ENCODE measurements around the gene PIGT. TPM values are rescaled to one million over a fixed set of nuclear protein-coding genes. Genes with fewer than 3 reads are reported as not detected.

Gene PIGT
- 10 to 100 TPM; 68.0 to 79.2 TPM for total RNA-seq

DNA sequence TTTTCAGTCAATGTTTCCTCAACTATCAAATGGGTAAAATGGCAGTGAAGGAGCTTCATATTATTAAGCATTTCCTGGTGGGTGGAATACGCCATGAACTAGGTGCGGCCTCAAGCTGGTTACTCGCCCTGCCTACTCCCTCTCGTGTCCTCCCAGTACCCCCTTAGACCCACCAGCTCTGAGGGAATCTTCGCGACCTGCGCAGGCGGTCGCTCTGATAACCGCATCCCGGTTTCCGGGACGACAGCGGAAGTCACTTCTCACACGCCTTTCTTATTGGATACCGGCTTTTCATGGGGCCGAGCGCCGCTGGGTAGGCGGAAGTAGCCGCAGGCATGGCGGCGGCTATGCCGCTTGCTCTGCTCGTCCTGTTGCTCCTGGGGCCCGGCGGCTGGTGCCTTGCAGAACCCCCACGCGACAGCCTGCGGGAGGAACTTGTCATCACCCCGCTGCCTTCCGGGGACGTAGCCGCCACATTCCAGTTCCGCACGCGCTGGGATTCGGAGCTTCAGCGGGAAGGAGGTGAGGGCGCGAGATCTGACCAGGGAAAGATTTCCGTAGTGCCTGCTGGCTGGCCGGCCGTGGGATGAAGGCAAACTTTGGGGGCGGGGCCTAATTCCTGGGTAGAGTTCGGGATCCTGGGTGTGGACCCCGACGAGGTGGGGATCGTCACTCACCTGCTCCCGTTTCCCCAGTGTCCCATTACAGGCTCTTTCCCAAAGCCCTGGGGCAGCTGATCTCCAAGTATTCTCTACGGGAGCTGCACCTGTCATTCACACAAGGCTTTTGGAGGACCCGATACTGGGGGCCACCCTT lies at the start of gene PIGT:
TSS of gene PIGT (plus strand) at position 320 of the 816 bp plus-strand sequence. CDS start at position 336, 16 bp downstream.
- peaks cover 49% of the 10 kb centered on the region for H3K4me1 Mint-ChIP-seq
- CTCF ChIA-PET, result interaction anchor here (0.9 to 4.0 kb wide), 9 partner anchors 13 to 122 kb away, joined by 3 to 50 read pairs (median 4); partner anchors contain the start of gene SYS1
- peak; percentile 94 for ATAC-seq
- H3K27me3 Mint-ChIP-seq, result no peaks in the 10 kb centered on the region
- H3K9me3 Mint-ChIP-seq (ENCODE audit: low read depth), result no peaks in the 10 kb centered on the region
- peak within 1 kb of the TSS; percentile 92 for H3K27ac Mint-ChIP-seq
- peaks cover 12% of the 10 kb centered on the region for H3K36me3 Mint-ChIP-seq
- H3K4me3 Mint-ChIP-seq, result peak within 1 kb of the TSS; percentile 91
- peak; percentile 93 for DNase-seq

DNA sequence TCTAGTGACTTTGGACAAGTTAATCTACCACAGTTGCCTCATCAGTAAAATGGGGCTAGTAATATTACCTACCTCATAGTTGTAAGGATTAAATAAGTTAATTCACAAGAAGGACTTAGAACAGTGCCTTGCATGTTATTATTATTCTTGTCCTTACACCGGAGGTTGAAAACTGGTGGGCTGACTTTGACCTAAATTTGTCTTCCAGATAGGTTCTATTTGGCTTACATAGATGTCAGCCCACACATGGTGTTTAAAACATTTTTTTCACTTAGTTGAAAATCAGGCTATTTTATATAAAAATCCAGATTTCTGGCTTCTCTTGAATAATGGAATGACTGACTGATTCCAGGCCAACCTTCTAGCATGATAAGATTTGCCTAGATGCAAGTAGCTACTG lies 49.7 kb upstream of the PIGT start:
- no peak for DNase-seq
- CTCF ChIA-PET, result interaction anchor here (19.3 kb wide), 1 partner anchor 68 kb away, joined by 478 read pairs; no protein-coding TSS in a partner anchor
- no peaks in the 10 kb centered on the region for H3K9me3 Mint-ChIP-seq (ENCODE audit: low read depth)
- peaks cover 56% of the 10 kb centered on the region for H3K4me1 Mint-ChIP-seq
- no peak for ATAC-seq
- no peak overlapping the region for H3K4me3 Mint-ChIP-seq
- no peak overlapping the region for H3K27ac Mint-ChIP-seq
- H3K36me3 Mint-ChIP-seq, result peaks cover 27% of the 10 kb centered on the region
- H3K27me3 Mint-ChIP-seq, result peaks cover 3% of the 10 kb centered on the region

DNA sequence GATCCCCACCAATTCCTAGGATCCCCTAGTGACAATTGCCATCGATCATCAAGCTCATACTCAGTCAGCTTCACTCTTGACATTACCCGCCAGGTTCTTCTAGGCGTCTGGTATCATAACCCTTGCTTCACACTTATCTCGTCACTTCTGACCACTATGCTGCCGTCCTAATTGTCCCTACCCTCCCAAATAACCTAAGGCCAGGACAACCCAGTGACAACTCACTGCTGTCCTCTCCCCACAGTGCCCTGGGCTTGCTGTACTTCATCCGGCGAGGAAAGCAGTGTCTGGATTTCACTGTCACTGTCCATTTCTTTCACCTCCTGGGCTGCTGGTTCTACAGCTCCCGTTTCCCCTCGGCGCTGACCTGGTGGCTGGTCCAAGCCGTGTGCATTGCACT lies 49.3 kb upstream of the PIGT start:
- CTCF ChIA-PET, result interaction anchor here (19.3 kb wide), 1 partner anchor 67 kb away, joined by 478 read pairs; no protein-coding TSS in a partner anchor
- H3K36me3 Mint-ChIP-seq, result peaks cover 27% of the 10 kb centered on the region
- H3K9me3 Mint-ChIP-seq (ENCODE audit: low read depth), result no peaks in the 10 kb centered on the region
- DNase-seq (no peak), ATAC-seq (no peak)
- H3K27ac Mint-ChIP-seq, result no peak overlapping the region
- H3K4me3 Mint-ChIP-seq, result no peak overlapping the region
- peaks cover 56% of the 10 kb centered on the region for H3K4me1 Mint-ChIP-seq
- peaks cover 3% of the 10 kb centered on the region for H3K27me3 Mint-ChIP-seq

DNA sequence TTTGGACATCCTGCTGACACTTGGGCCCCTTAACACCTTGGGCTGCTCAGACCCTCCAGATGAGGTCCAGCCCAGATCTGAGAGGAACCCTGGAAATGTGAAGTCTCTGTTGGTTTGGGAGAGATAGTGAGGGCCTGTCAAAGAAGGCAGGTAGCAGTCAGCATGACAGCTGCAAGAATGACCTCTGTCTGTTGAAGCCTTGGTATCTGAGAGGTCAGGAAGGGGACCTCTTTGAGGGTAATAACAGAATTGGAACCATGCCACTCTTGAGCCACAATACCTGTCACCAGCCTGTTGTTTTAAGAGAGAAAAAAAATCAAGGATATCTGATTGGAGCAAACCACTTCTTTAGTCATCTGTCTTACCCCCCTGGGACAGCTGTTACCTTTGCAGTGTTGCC lies 48.8 kb upstream of the PIGT start:
- H3K9me3 Mint-ChIP-seq (ENCODE audit: low read depth), result no peaks in the 10 kb centered on the region
- no peak for ATAC-seq
- no peak overlapping the region for H3K27ac Mint-ChIP-seq
- H3K27me3 Mint-ChIP-seq, result peaks cover 3% of the 10 kb centered on the region
- H3K4me3 Mint-ChIP-seq, result no peak overlapping the region
- H3K36me3 Mint-ChIP-seq, result peaks cover 27% of the 10 kb centered on the region
- CTCF ChIA-PET, result interaction anchor here (2.4 to 19.3 kb wide), 2 partner anchors 67 to 83 kb away, joined by 6 to 478 read pairs; no protein-coding TSS in a partner anchor
- H3K4me1 Mint-ChIP-seq, result peaks cover 52% of the 10 kb centered on the region
- DNase-seq, result no peak

DNA sequence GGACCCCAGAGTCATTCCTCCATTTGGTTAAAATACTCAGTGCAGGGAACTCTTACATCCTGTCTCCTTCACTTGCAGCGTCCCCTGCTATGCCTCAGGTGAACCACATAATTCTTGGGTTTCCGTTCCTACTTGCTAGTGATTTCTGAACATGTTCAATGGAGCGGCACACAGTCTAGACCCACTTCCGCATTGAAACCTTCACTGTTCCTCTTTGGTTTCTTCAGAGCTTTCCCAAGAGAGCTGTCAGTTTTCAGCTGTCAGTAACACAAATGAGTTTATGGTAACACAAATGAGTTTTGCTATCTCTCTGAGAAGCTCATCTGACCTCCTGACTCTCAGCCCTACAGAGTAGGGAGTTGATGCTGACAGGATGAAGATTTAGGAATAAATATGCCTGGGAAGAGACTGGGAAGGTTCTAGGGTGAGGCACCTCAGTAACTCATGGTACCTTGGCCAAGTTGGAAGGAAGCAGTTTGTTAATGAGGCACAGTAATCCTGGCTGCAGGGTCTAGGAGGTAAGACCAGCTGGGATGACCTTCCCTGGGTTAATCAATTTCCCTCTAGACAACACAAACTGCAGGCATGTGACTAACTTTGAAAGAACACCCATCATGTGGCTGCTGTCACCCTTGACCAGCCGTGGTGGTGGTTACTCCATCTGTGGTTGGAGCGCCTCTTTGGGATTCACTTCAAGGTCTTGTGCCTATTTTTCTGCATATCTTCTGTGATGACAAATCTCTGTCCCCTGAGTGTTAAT lies 47.5 kb upstream of the PIGT start:
- DNase-seq (peak; percentile 70), ATAC-seq (peak; percentile 57)
- no peaks in the 10 kb centered on the region for H3K27me3 Mint-ChIP-seq
- peak overlapping the region; percentile 73 for H3K27ac Mint-ChIP-seq
- CTCF ChIA-PET, result interaction anchor here (0.9 to 19.3 kb wide), 7 partner anchors 11 to 403 kb away, joined by 3 to 478 read pairs (median 4); no protein-coding TSS in a partner anchor
- H3K9me3 Mint-ChIP-seq (ENCODE audit: low read depth), result no peaks in the 10 kb centered on the region
- H3K4me3 Mint-ChIP-seq, result peak overlapping the region; percentile 37
- H3K4me1 Mint-ChIP-seq, result peaks cover 54% of the 10 kb centered on the region
- peaks cover 27% of the 10 kb centered on the region for H3K36me3 Mint-ChIP-seq

DNA sequence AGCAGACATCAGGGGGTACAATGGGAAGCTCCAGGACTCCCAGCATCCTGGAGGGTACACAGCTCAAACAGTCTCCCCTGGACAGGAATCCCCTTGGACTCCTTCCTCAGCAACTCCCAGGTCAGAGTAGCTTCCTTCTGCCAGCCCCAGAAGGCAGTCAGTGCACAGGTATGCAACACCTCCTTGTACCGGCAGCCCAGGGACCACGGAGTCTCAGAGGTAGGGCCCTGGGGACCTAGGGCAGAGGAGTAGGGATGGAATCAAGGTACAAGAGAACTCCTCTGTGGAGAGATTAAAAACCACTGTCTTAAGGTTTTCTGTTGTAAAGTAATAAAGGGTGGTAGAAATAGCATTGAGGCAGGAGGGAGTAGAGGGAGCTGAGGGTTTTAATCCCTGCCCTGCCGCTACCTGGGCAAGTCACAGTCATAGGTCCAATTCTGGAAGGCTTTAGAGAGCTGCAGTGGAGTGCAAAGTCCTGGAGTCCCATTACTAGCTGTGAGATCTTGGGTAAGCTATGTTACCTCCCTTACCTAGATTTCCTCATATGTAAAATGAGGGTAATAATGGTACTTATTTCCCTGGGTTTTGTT lies 45.3 kb upstream of the PIGT start:
- no peak for ATAC-seq
- H3K27me3 Mint-ChIP-seq, result no peaks in the 10 kb centered on the region
- H3K9me3 Mint-ChIP-seq (ENCODE audit: low read depth), result no peaks in the 10 kb centered on the region
- H3K4me1 Mint-ChIP-seq, result peaks cover 51% of the 10 kb centered on the region
- H3K36me3 Mint-ChIP-seq, result peaks cover 22% of the 10 kb centered on the region
- no peak overlapping the region for H3K4me3 Mint-ChIP-seq
- DNase-seq, result peak; percentile 37
- H3K27ac Mint-ChIP-seq, result no peak overlapping the region
- CTCF ChIA-PET, result interaction anchor here (1.2 to 19.3 kb wide), 8 partner anchors 8 to 79 kb away, joined by 3 to 478 read pairs (median 27); partner anchors contain the start of genes DBNDD2, PIGT, SDC4 and SYS1

DNA sequence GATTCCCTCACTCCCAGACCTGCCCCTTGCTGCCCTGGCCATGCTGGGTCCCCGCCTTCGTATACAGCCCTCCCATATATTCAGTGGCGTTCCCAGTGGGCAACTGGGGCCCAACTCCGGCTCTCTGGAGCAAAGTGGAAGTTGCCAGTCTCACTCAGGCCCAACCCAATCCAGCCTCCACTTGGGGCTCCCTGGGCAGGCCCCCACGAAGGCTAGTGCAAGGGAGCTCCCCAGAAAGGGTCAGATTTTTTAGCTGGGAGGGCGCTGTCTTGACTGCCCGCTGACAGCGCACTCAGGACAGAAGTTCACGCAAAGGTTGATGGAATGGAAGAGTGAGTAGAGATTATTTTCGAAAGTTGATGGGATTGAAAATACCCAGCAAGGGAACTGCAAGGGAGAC lies 43.7 kb upstream of the PIGT start:
- Mint-ChIP-seq H3K4me1 (peaks cover 40% of the 10 kb centered on the region), H3K9me3 (ENCODE audit: low read depth) (no peaks in the 10 kb centered on the region), H3K27ac (peak overlapping the region; percentile 40), H3K4me3 (no peak overlapping the region), H3K27me3 (no peaks in the 10 kb centered on the region), H3K36me3 (peaks cover 10% of the 10 kb centered on the region)
- CTCF ChIA-PET, result interaction anchor here (0.9 to 19.3 kb wide), 12 partner anchors 10 to 587 kb away, joined by 3 to 478 read pairs (median 19); partner anchors contain the start of genes DBNDD2, PIGT and SYS1
- no peak for ATAC-seq
- DNase-seq, result peak; percentile 33

DNA sequence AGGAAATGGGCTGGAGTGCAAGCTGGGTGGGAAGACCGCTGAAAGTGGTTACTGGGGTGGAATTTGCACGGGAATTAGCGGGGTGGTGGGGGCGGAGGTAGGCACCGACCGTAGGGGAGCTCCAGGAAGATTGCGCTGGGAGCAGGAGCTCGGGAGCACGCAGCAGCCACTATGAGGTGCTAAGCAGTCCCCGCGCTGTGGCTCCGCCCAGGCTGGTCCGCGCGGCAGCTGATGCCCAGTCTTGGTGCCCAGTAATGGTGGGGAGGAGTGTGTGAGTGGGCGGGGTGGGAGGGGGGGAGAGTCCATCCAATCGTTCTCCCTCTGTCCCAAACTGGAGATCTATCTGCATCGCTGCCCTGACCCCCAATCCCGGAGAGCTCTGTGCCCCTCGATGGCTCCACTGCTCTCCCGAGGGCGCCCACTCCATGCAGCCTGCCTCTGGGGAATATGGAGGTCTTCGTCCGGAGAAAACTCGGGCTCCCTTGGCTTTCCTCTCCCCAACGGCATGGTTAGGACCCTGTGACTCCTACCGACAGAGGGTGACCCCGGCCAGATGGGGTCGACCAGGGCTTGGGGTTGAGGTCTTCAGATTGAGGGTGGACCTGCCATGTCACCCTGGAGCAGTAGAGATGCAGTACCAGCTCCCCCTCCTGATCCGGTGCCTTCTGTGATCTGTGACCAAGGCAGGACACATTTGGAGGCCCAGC lies 43.1 kb upstream of the PIGT start:
- CTCF ChIA-PET, result interaction anchor here (0.6 to 19.3 kb wide), 30 partner anchors 11 to 586 kb away, joined by 3 to 478 read pairs (median 9); partner anchors contain the start of genes DBNDD2, PIGT and SYS1
- peaks cover 34% of the 10 kb centered on the region for H3K4me1 Mint-ChIP-seq
- H3K27me3 Mint-ChIP-seq, result no peaks in the 10 kb centered on the region
- peak overlapping the region; percentile 90 for H3K27ac Mint-ChIP-seq
- H3K9me3 Mint-ChIP-seq (ENCODE audit: low read depth), result no peaks in the 10 kb centered on the region
- no peak for ATAC-seq
- peak overlapping the region; percentile 78 for H3K4me3 Mint-ChIP-seq
- peak; percentile 38 for DNase-seq
- peaks cover 7% of the 10 kb centered on the region for H3K36me3 Mint-ChIP-seq

DNA sequence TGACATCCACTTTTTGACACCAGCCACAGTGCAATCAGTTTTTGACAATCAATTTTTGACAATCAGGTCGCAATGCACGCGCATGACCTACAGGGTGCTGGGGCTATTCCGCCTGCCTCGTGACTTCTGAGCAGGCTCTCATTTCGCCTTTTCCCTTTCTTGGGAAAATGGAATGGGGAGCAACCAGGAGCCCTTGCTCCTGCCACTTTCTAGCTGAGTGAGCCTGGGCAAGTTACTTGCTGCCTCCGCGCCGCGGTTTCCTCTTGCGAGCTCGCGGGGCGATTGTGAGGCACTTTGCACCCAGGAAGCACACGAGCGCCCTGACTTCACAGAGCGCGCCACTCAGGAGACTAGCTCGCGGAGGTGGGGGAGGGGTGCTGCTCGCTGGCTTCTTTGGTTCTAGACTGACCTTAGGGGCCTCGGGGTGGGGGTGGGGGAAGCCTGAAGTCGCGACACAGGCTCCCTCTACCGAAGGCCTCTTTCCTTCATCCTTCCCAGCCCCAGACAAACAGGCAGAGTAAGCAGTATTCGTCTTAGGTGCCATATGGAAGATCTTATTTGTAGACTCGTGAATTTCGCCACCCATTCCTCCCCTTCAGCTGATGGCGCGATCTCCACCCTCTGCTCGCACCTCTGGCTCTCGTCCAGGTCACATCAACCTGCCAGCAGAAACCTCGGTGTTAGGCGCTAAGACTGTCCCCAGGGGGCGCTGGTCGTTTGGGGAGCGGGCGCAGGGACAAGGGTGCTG lies 42.4 kb upstream of the PIGT start:
- DNase-seq (peak; percentile 92), ATAC-seq (peak; percentile 95)
- no peaks in the 10 kb centered on the region for H3K9me3 Mint-ChIP-seq (ENCODE audit: low read depth)
- no peaks in the 10 kb centered on the region for H3K27me3 Mint-ChIP-seq
- CTCF ChIA-PET, result interaction anchor here (0.6 to 19.3 kb wide), 39 partner anchors 9 to 426 kb away, joined by 3 to 478 read pairs (median 6); partner anchors contain the start of genes DBNDD2, PIGT, SDC4 and SYS1
- no peaks in the 10 kb centered on the region for H3K36me3 Mint-ChIP-seq
- peak overlapping the region; percentile 78 for H3K4me3 Mint-ChIP-seq
- H3K4me1 Mint-ChIP-seq, result peaks cover 27% of the 10 kb centered on the region
- peak overlapping the region; percentile 90 for H3K27ac Mint-ChIP-seq

DNA sequence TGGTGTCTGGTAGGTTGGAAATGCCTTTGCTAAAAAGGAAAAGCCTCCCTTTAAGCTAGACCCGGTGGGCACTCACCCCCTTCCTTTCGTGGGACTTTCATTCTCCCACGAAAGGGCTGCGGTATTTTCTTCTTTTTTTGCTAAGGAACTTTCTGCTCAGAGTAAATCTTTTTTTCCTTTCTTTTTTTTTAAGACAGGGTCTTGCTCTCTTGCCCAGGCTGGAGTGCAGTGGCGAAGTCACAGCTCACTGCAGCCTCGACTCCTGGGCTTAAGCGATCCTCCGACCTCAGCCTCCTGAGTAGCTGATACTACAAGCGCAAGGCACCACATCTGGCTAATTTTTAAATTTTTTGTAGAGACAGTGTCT lies 41.9 kb upstream of the PIGT start:
- DNase-seq (no peak), ATAC-seq (no peak)
- CTCF ChIA-PET, result interaction anchor here (0.8 to 19.3 kb wide), 37 partner anchors 9 to 424 kb away, joined by 3 to 478 read pairs (median 6); partner anchors contain the start of genes DBNDD2, PIGT, SDC4 and SYS1
- Mint-ChIP-seq H3K4me1 (peaks cover 21% of the 10 kb centered on the region), H3K27me3 (no peaks in the 10 kb centered on the region), H3K27ac (peak overlapping the region; percentile 90), H3K36me3 (no peaks in the 10 kb centered on the region), H3K9me3 (ENCODE audit: low read depth) (no peaks in the 10 kb centered on the region), H3K4me3 (peak overlapping the region; percentile 78)

DNA sequence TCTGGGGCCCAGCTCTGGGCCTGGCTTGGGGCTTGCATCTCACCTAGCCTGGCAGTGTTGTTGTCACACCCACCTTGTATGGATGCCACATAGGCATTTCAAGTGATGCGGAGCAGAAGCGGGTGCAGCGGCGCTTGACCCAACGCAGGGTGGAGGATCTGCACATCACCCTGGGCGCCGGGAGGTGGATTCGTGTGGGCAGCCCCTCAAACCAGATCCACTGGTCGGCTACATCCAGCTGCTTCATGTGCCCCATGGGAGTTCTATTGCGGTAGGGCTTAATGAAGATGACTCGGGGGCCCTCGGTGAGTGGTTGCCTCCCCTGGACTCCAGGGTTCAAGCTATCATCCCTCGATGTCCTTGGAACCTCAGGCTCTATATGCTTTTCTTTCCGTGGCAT lies 41.0 kb upstream of the PIGT start:
- H3K27me3 Mint-ChIP-seq, result no peaks in the 10 kb centered on the region
- ATAC-seq (no peak), DNase-seq (no peak)
- H3K36me3 Mint-ChIP-seq, result no peaks in the 10 kb centered on the region
- CTCF ChIA-PET, result interaction anchor here (0.8 to 19.3 kb wide), 15 partner anchors 13 to 396 kb away, joined by 3 to 478 read pairs (median 15); partner anchors contain the start of genes DBNDD2, PIGT and SYS1
- no peak overlapping the region for H3K27ac Mint-ChIP-seq
- H3K9me3 Mint-ChIP-seq (ENCODE audit: low read depth), result no peaks in the 10 kb centered on the region
- no peak overlapping the region for H3K4me3 Mint-ChIP-seq
- peaks cover 20% of the 10 kb centered on the region for H3K4me1 Mint-ChIP-seq

Data from activated CD8-positive, alpha-beta memory T cell treated with anti-CD3 and anti-CD28 coated beads, Interleukin-2, amount 10 ng/mL, durations not matched to agents 7 days and 5 days (primary cell).